K562 (cell line): ENCODE data around the gene TMC2.

ENCODE experiments used
- BCL6 ChIP-seq: fragments of 250-450 bp; sonication (Bioruptor Pico); IDR thresholded peaks from 2 replicates; pipeline ENCODE4 v1.4.0; 2020
- CEBPG ChIP-seq, 3 experiments: fragments of 200-800 bp in 1 of 3; sonication (Bioruptor generic) in 1 of 3; sonication (generic) in 1 of 3; formaldehyde crosslinking in 1 of 3; IDR thresholded peaks in 2 of 3; conservative IDR thresholded peaks in 1 of 3; 2 replicates each; pipeline versions ENCODE4 v1.6.1 to v1.8.0; 2016 to 2022; ENCODE audit warnings: missing compliant biosample characterization in 2 of 3, missing genetic modification characterization in 2 of 3, mild to moderate bottlenecking in 1 of 3, missing genetic modification reagents in 1 of 3
- CTCF ChIP-seq, 3 experiments: IDR thresholded peaks in 2 of 3; conservative IDR thresholded peaks in 1 of 3; 2 replicates each; pipeline ENCODE4 v1.5.1; 2011 to 2012; ENCODE audit warnings: low read length in 3 of 3, mild to moderate bottlenecking in 3 of 3, control low read depth in 2 of 3, improper control_type of control experiment in 1 of 3, inconsistent platforms in 1 of 3, low read depth in 1 of 3, mixed read lengths in 1 of 3, moderate library complexity in 1 of 3; ENCODE audit not compliant: insufficient read depth in 2 of 3
- GABPA ChIP-seq: fragments of 200-800 bp; sonication (Bioruptor generic); conservative IDR thresholded peaks from 2 replicates; pipeline ENCODE4 v1.6.1; 2016; ENCODE audit warnings: low read depth, missing genetic modification characterization, missing compliant biosample characterization
- HNRNPL ChIP-seq: fragments of 200-400 bp; formaldehyde crosslinking; IDR thresholded peaks from 2 replicates; pipeline ENCODE4 v1.6.1; 2017; ENCODE audit warnings: low read depth, mild to moderate bottlenecking, low read length
- KHSRP ChIP-seq: fragments of 450-650 bp; IDR thresholded peaks from 2 replicates; pipeline ENCODE4 v1.6.1; 2017
- SMAD2 ChIP-seq: fragments of 150-350 bp; IDR thresholded peaks from 2 replicates; pipeline ENCODE4 v1.6.1; 2014; ENCODE audit warnings: low read depth, mild to moderate bottlenecking, low read length
- ZBTB1 ChIP-seq: sonication (generic); formaldehyde crosslinking; IDR thresholded peaks from 2 replicates; pipeline ENCODE4 v1.8.1; 2023; ENCODE audit warnings: missing genetic modification reagents, low read depth, mild to moderate bottlenecking, borderline replicate concordance
- ZSCAN32 ChIP-seq: fragments of 450-650 bp; formaldehyde crosslinking; IDR thresholded peaks from 2 replicates; pipeline ENCODE4 v1.4.0; 2020; ENCODE audit warnings: mild to moderate bottlenecking, moderate library complexity

- TF ChIP-seq CTCF (IDR thresholded peaks at IDR 0.05 in 2 of 3, conservative IDR thresholded peaks at IDR 0.05 in 1 of 3; ENCODE audit: insufficient read depth in 2 of 3, low read depth in 1 of 3, low read length in 3 of 3) (no peak), ZSCAN32 (CRISPR knock-in tag) (no peak), HNRNPL (no peak), CEBPG (CRISPR knock-in tag; IDR thresholded peaks at IDR 0.05) (no peak), CEBPG (tag; conservative IDR thresholded peaks at IDR 0.05 in 1 of 2, IDR thresholded peaks at IDR 0.05 in 1 of 2) (no peak), GABPA (no peak), KHSRP (no peak), ZBTB1 (CRISPR knock-in tag) (no peak), SMAD2 (no peak), BCL6 (CRISPR knock-in tag) (no peak)
These were observed 58.7 kb downstream of the TMC2 start for GRCh38 chr20:2595076-2595475.
